GM18858 (cell line): ENCODE measurements around the gene OXER1.
"Not testable (repeated sequence)": the region's sequence is repeated elsewhere in the genome, so short reads cannot be mapped to it uniquely, and the experiment has no call there.

Experiments used
- ATAC-seq: cut with Tn5 transposase; IDR thresholded peaks from one replicate; pipeline ENCODE4 v1.9.1; 2021; ENCODE audit not compliant: unreplicated experiment

The OXER1 gene

GRCh38 chr2:42752816-42753813 is 10.8 kb downstream of the OXER1 start:
- no peak for ATAC-seq

- peak; percentile 81 for ATAC-seq
Observed at GRCh38 chr2:42752314-42752713, 11.6 kb downstream of the OXER1 start.

- no peak for ATAC-seq
Observed at GRCh38 chr2:42748840-42749239, 15.1 kb downstream of the OXER1 start.

- no peak for ATAC-seq
Observed at GRCh38 chr2:42747422-42747821, 16.5 kb downstream of the OXER1 start.

- ATAC-seq = no peak
Observed at GRCh38 chr2:42744545-42745082, 19.3 kb downstream of the OXER1 start.

- ATAC-seq = no peak
Observed at GRCh38 chr2:42743659-42743990, 20.3 kb downstream of the OXER1 start.

- no peak for ATAC-seq
Observed at GRCh38 chr2:42742740-42743658, 20.9 kb downstream of the OXER1 start.

GRCh38 chr2:42741140-42741539 is 22.8 kb downstream of the OXER1 start:
- ATAC-seq = no peak

- no peak for ATAC-seq
Observed at GRCh38 chr2:42736598-42737322, 27.2 kb downstream of the OXER1 start.

GRCh38 chr2:42733852-42734251 is 30.1 kb downstream of the OXER1 start:
- no peak for ATAC-seq

GRCh38 chr2:42731316-42731715 is 32.6 kb downstream of the OXER1 start:
- ATAC-seq = not testable (repeated sequence)

GRCh38 chr2:42726680-42727079 is 37.3 kb downstream of the OXER1 start:
- no peak for ATAC-seq

- ATAC-seq = no peak
Observed at GRCh38 chr2:42725657-42726056, 38.3 kb downstream of the OXER1 start.

- no peak for ATAC-seq
Observed at GRCh38 chr2:42724886-42725285, 39.0 kb downstream of the OXER1 start.

GRCh38 chr2:42723465-42723864 is 40.5 kb downstream of the OXER1 start:
- no peak for ATAC-seq

GRCh38 chr2:42722320-42723190 is 41.4 kb downstream of the OXER1 start:
- ATAC-seq = peak; percentile 98

- no peak for ATAC-seq
Observed at GRCh38 chr2:42721898-42722297, 42.0 kb downstream of the OXER1 start.

GRCh38 chr2:42714686-42715085 is 49.2 kb downstream of the OXER1 start:
- ATAC-seq = no peak

- no peak for ATAC-seq
Observed at GRCh38 chr2:42713920-42714319, 50.0 kb downstream of the OXER1 start.

- no peak for ATAC-seq
Observed at GRCh38 chr2:42712934-42713333, 51.0 kb downstream of the OXER1 start.
